Testis (tissue), 2 donors: Measurements from ENCODE around the gene TTC7B.

Experiments
- CTCF ChIP-seq, 3 experiments: fragments of 450-650 bp in 2 of 3; fragments of 200-600 bp in 1 of 3; sonication (generic) in 1 of 3; IDR thresholded peaks; one replicate each; pipeline ENCODE4 v1.5.1; 2016 to 2019; ENCODE audit warnings: antibody characterized with exemption in 3 of 3, mild to moderate bottlenecking in 2 of 3, moderate library complexity in 1 of 3
- POLR2A ChIP-seq: fragments of 450-650 bp; IDR thresholded peaks from one replicate; pipeline ENCODE4 v1.6.1; 2017; ENCODE audit warnings: antibody characterized with exemption, mild to moderate bottlenecking, moderate library complexity

- no peak for TF ChIP-seq CTCF (IDR thresholded peaks at IDR 0.05)
- no peak for TF ChIP-seq POLR2A
Measured at GRCh38 chr14:90505531-90505930, 310.7 kb downstream of the TTC7B start.
